Mesothelial cell of epicardium (in vitro differentiated cells): ENCODE results near the gene STX4. TPM values are rescaled to one million over a fixed set of nuclear protein-coding genes. Genes with fewer than 3 reads are reported as not detected.

Experiments
- DNase-seq, 2 experiments: peaks; one replicate each; pipeline ENCODE4 v3.0.0; 2021; ENCODE audit warnings: low spot score in 2 of 2; ENCODE audit not compliant: unreplicated experiment in 2 of 2
- H3K27ac Mint-ChIP-seq: 2 replicates; pipeline ENCODE4 v1.8.0; 2021; ENCODE audit warnings: mixed read lengths
- H3K27me3 Mint-ChIP-seq: 2 replicates; pipeline ENCODE4 v1.8.0; 2021; ENCODE audit warnings: low read depth, mixed read lengths
- H3K36me3 Mint-ChIP-seq: 2 replicates; pipeline ENCODE4 v1.8.0; 2021; ENCODE audit warnings: mixed read lengths
- H3K4me1 Mint-ChIP-seq: 2 replicates; pipeline ENCODE4 v1.8.0; 2021; ENCODE audit warnings: mixed read lengths
- H3K4me3 Mint-ChIP-seq: 2 replicates; pipeline ENCODE4 v1.8.0; 2021; ENCODE audit warnings: mild to moderate bottlenecking, moderate library complexity, mixed read lengths
- H3K9me3 Mint-ChIP-seq: 2 replicates; pipeline ENCODE4 v1.8.0; 2021; ENCODE audit warnings: mixed read lengths
- CTCF ChIP-seq: fragments of 200-600 bp; sonication (generic); IDR thresholded peaks from one replicate; pipeline ENCODE4 v1.5.0; 2021; ENCODE audit warnings: antibody characterized with exemption; ENCODE audit not compliant: unreplicated experiment
- total RNA-seq: library from RNA; stranded (reverse); gene quantifications from 3 replicates; pipeline ENCODE4 v1.2.1, GENCODE V29; 2021

STX4 gene
- total RNA-seq, 1 donor from 2014 or later = 42.8 TPM

- Mint-ChIP-seq H3K4me1 (peaks cover 9% of the 10 kb centered on the region), H3K27me3 (no peaks in the 10 kb centered on the region), H3K27ac (no peak overlapping the region), H3K36me3 (peaks cover 22% of the 10 kb centered on the region), H3K9me3 (no peaks in the 10 kb centered on the region), H3K4me3 (no peak overlapping the region)
- DNase-seq = no peak
- no peak for TF ChIP-seq CTCF
These were observed 45.4 kb downstream of the STX4 start for GRCh38 chr16:31078597-31079341.

- Mint-ChIP-seq H3K4me3 (no peak overlapping the region), H3K4me1 (peaks cover 9% of the 10 kb centered on the region), H3K36me3 (peaks cover 22% of the 10 kb centered on the region), H3K27ac (no peak overlapping the region), H3K27me3 (no peaks in the 10 kb centered on the region), H3K9me3 (no peaks in the 10 kb centered on the region)
- DNase-seq = no peak
- no peak for TF ChIP-seq CTCF
These were observed 46.1 kb downstream of the STX4 start for GRCh38 chr16:31079342-31079944.

GRCh38 chr16:31080035-31080629 lies 46.8 kb downstream of the STX4 start:
- no peak overlapping the region for H3K4me3 Mint-ChIP-seq
- no peak for DNase-seq
- no peak overlapping the region for H3K27ac Mint-ChIP-seq
- H3K27me3 Mint-ChIP-seq = no peaks in the 10 kb centered on the region
- H3K4me1 Mint-ChIP-seq = peaks cover 2% of the 10 kb centered on the region
- H3K9me3 Mint-ChIP-seq = no peaks in the 10 kb centered on the region
- TF ChIP-seq CTCF = no peak
- H3K36me3 Mint-ChIP-seq = peaks cover 22% of the 10 kb centered on the region

- H3K9me3 Mint-ChIP-seq = no peaks in the 10 kb centered on the region
- H3K27me3 Mint-ChIP-seq = no peaks in the 10 kb centered on the region
- H3K27ac Mint-ChIP-seq = no peak overlapping the region
- DNase-seq = no peak
- TF ChIP-seq CTCF = no peak
- peaks cover 22% of the 10 kb centered on the region for H3K36me3 Mint-ChIP-seq
- H3K4me3 Mint-ChIP-seq = no peak overlapping the region
- H3K4me1 Mint-ChIP-seq = no peaks in the 10 kb centered on the region
These were observed 47.5 kb downstream of the STX4 start for GRCh38 chr16:31080756-31081419.

GRCh38 chr16:31081428-31082351 lies 48.3 kb downstream of the STX4 start:
- H3K9me3 Mint-ChIP-seq = no peaks in the 10 kb centered on the region
- DNase-seq = no peak
- H3K36me3 Mint-ChIP-seq = peaks cover 22% of the 10 kb centered on the region
- H3K4me3 Mint-ChIP-seq = no peak overlapping the region
- no peaks in the 10 kb centered on the region for H3K27me3 Mint-ChIP-seq
- H3K27ac Mint-ChIP-seq = peak overlapping the region; percentile 29
- TF ChIP-seq CTCF = no peak
- no peaks in the 10 kb centered on the region for H3K4me1 Mint-ChIP-seq
